GM18507 (cell line): ENCODE results near the gene ZYX.
"Not testable (repeated sequence)": the region's sequence is repeated elsewhere in the genome, so short reads cannot be mapped to it uniquely, and the experiment has no call there.

Experiments used
- DNase-seq: peaks from one replicate; pipeline ENCODE4 v3.0.0; 2011; ENCODE audit warnings: low read depth; ENCODE audit not compliant: insufficient read length; ENCODE audit errors: extremely low spot score
- FAIRE-seq: peaks from 2 replicates; lab custom pipeline; 2011; peaks lifted over from hg19 to GRCh38; lab: Jason Lieb, UNC

ZYX gene

GRCh38 chr7:143394068-143394467, 12.9 kb downstream of the ZYX start:
- FAIRE-seq (no peak), DNase-seq (no peak)

GRCh38 chr7:143394777-143395176, 13.6 kb downstream of the ZYX start:
- DNase-seq (no peak), FAIRE-seq (no peak)

GRCh38 chr7:143395187-143396149, 14.3 kb downstream of the ZYX start:
- DNase-seq, result no peak
- FAIRE-seq, result no peak

- no peak for DNase-seq
- no peak for FAIRE-seq
Measured at GRCh38 chr7:143396182-143396581, 15.0 kb downstream of the ZYX start.

- FAIRE-seq, result no peak
Measured at GRCh38 chr7:143396625-143397556, 15.7 kb downstream of the ZYX start.

GRCh38 chr7:143397710-143398530, 16.8 kb downstream of the ZYX start:
- DNase-seq (no peak), FAIRE-seq (no peak)

More at GRCh38 chr7:143396625-143397556, 15.7 kb downstream of the ZYX start:
- no peak for DNase-seq

GRCh38 chr7:143398616-143399015, 17.5 kb downstream of the ZYX start:
- FAIRE-seq, result no peak
- no peak for DNase-seq

GRCh38 chr7:143399151-143399550, 18.0 kb downstream of the ZYX start:
- DNase-seq (no peak), FAIRE-seq (no peak)

GRCh38 chr7:143399642-143400041, 18.5 kb downstream of the ZYX start:
- no peak for DNase-seq
- no peak for FAIRE-seq

GRCh38 chr7:143401265-143401664, 20.1 kb downstream of the ZYX start:
- FAIRE-seq (no peak), DNase-seq (no peak)

GRCh38 chr7:143402233-143402632, 21.1 kb downstream of the ZYX start:
- DNase-seq, FAIRE-seq: not testable (repeated sequence)

GRCh38 chr7:143405173-143406001, 24.2 kb downstream of the ZYX start:
- no peak for FAIRE-seq
- DNase-seq, result no peak

GRCh38 chr7:143406002-143406357, 24.8 kb downstream of the ZYX start:
- FAIRE-seq, result no peak
- no peak for DNase-seq

GRCh38 chr7:143407287-143408251, 26.4 kb downstream of the ZYX start:
- DNase-seq, result no peak
- no peak for FAIRE-seq

GRCh38 chr7:143408252-143408685, 27.1 kb downstream of the ZYX start:
- no peak for DNase-seq
- FAIRE-seq, result no peak

- FAIRE-seq (no peak), DNase-seq (peak; percentile 32)
Measured at GRCh38 chr7:143408686-143409561, 27.8 kb downstream of the ZYX start, which contains the start of gene EPHA1. Gene EPHA1, minus strand, starts transcription at chr7:143408856. Its CDS starts 51 bp downstream, at chr7:143408805.
